SHP77 (cell line): ENCODE data around the gene DNAJC11.
"Not testable (repeated sequence)": the region's sequence is repeated elsewhere in the genome, so short reads cannot be mapped to it uniquely, and the experiment has no call there.

ENCODE experiments used
- DNase-seq, 2 experiments: peaks; one replicate each; lab custom pipeline; 2025; lab: John Stamatoyannopoulos, UW

The DNAJC11 gene, protein sequence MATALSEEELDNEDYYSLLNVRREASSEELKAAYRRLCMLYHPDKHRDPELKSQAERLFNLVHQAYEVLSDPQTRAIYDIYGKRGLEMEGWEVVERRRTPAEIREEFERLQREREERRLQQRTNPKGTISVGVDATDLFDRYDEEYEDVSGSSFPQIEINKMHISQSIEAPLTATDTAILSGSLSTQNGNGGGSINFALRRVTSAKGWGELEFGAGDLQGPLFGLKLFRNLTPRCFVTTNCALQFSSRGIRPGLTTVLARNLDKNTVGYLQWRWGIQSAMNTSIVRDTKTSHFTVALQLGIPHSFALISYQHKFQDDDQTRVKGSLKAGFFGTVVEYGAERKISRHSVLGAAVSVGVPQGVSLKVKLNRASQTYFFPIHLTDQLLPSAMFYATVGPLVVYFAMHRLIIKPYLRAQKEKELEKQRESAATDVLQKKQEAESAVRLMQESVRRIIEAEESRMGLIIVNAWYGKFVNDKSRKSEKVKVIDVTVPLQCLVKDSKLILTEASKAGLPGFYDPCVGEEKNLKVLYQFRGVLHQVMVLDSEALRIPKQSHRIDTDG

DNA sequence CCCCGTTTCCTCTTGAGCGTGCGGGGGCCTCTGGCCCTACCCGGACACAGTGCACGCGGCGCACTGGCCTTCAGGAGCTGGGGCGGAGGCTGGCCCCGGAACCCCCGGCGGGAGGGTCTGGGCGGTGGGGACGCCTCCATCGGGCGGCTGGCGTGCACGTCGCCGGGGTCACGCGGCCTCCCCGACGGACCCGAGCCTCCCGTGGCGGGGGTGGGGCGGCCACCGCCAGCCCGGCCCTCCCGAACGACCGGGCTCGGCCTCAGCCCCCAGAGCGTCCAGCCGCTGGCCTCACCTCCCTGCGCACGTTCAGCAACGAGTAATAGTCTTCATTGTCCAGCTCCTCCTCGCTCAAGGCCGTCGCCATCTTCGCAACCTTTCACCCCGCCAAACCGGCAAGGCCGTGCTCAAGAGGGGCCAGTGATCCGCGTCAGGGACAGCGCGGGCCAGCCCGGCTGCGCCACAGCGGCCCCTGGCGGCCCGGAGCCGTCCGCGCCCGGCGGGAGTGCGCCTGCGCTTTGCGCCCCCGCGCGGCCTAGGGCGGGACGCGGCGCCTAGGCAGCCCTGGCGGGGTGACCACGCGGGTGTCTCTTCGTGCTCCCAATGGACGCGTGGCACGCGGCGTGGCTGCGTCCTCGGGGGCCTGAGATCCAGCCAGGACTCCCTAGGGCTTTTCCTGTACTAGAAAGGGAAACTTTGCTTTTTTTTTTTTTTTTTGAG is at the start of gene DNAJC11:
Gene DNAJC11 (minus strand): TSS at position 380 of the 717 bp plus-strand sequence. CDS start 16 bp downstream, at position 364.
- peak; percentile 75 to 86 for DNase-seq

DNA sequence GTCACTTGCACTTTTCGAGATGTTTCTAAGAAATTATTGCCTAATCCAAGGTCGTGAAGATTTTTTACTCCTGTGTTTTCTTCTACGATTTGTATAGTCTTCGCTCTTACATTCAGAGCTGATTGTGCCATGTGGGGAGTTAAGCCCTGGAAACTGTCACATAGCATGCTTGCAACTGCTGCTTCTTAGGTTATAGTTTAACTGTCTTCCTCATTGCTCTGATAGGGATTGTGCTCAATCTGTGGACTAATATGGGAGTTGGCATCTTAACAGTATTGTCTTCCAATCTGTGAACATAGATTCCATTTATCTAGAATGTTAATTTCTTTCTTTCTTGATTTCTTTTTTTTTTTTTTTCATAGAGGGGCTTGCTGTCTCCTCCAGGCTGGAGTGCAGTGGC is 48.9 kb upstream of the DNAJC11 start:
- no peak for DNase-seq

DNA sequence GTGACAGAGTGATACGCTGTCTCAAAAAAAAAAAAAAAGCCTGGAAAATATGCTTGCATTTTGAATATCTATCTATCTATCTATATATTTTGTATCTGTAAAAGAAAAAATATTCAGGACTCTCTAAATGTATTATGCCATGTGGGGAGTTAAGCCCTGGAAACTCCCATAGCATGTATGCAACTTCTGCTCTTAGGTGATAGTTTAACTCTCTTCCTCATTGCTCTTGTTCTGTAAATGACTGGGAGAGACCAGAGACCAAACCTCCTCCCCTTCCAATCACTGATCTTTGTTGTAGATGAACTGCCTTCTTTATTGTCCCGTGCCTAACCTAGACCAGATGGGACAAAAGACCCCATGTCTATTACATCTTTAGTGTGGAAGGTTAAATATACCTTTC is 46.1 kb upstream of the DNAJC11 start:
- DNase-seq, result no peak

DNA sequence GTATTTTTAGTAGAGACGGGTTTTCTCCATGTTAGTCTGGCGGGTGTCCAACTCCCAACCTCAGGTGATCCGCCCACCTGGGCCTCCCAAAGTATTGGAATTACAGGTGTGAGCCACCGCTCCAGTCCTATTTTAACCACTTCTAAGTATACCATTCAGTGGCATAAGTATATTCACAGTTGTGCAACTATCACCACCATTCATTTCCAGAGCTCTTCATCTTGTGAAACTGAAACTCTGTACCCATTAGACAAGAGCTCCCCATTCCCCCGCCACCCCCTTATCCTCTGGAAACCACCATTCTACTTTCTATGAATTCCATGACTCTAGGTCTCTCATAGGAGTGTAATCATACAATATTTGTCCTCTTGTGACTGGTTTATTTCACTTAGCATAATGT is 43.5 kb upstream of the DNAJC11 start:
- DNase-seq, result no peak

DNA sequence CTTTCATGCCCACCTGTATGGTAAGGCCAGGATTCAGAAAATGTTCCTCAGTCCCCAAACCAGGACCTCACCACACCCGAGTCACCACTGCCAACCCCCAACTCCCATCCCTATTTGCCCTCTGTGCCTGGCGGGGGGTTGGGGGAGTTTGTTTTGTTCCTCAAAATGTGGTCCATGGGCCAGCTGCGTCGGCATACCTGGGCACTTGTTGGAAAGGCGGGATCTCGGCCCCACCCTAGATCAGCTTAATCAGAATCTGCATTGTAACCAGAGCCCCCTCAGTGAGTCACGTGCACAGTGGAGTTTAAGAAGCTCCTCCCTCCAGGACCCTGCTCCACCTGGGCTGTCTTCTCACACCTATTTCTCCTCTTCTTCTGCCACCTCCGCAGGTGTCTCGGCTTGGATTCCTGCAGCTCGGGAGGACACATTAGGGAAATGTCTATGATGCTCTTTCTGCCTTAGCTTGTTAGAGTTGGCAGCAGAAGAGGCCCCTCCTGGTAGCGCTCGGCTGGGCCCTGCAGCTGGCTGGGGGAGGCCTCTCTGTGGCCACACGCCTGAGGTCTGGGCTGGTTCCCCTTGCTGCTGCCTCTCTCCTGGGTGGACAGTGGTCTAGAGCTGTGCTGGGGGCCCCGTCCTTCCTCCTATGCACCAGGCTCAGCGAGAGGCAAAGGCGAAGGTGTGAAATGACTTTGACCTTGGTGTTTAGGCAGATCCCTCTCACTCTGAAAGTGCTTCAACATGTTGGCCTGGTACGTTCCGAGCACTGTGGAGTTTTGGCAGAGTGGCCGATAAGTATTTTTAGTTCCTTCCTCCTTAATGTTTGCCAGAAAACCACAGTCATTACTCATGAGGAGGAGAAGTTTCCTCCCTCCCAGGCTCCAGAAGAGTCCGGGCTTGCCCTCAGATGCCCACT is 41.8 kb upstream of the DNAJC11 start:
- no peak for DNase-seq

DNA sequence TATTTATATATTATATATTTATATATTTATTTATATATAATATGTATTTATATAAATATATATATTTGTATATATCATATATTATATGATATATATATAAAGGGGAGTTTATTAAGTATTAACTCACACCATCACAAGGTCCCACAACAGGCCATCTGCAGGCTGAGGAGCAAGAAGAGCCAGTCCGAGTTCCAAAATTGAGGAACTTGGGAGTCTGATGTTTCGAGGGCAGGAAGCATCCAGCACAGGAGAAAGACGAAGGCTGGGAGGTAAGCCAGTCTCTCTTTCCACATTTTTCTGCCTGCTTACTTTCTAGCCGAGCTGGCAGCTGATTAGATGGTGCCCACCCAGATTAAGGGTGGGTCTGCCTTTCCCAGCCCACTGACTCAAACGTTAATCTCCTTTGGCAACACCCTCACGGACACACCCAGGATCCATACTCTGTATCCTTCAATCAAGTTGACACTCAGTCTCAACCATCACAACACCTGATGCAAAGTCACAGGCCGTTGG is 41.1 kb upstream of the DNAJC11 start:
- DNase-seq, result not testable (repeated sequence)

DNA sequence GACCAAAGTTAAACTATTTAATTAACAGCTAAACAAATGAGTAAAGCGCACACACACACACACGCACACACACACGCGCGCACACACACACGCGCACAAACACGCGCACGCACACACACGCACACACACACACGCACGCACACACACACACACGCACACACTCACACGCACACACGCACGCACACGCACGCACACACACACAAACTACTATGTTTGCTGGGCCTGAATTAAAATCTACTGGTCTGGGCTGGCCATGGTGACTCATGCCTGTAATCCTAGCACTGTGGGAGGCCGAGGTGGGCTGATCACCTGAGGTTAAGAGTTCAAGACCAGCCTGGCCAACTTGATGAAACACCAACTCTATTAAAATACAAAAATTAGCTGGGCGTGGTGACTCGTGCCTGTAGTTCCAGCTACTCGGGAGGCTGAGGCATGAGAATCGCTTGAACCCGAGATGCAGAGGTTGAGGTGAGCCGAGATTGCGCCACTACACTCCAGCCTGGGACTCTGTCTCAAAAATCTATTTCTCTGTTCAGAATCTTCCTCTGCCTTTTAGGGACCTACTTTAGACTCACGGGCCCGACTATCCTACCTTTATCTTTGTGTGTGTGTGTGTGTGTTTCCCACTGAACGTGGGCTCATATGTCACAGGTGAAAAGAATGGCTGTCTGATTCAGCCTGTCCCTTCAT is 37.5 kb upstream of the DNAJC11 start:
- no peak for DNase-seq

DNA sequence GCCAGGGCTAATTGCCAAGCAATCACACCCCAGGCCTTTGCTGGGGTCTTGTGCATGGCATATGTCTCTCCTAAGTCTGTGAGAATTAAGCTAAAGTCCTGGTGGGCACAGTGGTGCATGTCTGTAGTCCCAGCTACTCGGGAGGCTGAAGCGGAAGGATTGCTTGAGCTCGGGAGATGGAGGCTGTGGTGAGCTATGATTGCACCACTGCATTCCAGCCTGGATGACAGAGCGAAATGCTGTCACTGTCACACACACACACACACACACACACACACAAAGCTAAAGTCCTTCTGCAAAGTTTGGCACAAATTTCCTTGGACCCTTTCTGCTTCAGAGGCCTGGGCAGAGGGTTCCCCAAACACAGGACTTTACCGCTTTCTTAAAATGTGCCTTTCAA is 31.3 kb upstream of the DNAJC11 start:
- no peak for DNase-seq

DNA sequence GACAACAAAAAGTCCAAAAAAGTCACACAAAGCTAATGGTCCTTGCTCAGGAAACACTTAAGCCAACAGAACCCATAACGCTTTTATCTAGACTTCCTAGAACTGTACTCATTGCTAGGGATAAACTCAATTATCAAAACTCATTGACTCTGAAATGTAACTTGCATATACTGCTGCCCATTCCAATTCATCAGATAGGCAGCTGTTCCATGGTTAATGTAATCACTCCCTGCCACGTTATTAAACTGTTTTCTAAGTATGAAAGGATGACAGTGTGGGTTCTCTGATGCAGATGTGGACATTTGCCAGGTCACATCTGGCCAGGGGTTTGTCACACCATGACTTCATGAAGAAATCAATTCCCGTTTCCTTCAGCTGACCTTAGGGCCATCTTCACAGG is 30.3 kb upstream of the DNAJC11 start:
- no peak for DNase-seq

DNA sequence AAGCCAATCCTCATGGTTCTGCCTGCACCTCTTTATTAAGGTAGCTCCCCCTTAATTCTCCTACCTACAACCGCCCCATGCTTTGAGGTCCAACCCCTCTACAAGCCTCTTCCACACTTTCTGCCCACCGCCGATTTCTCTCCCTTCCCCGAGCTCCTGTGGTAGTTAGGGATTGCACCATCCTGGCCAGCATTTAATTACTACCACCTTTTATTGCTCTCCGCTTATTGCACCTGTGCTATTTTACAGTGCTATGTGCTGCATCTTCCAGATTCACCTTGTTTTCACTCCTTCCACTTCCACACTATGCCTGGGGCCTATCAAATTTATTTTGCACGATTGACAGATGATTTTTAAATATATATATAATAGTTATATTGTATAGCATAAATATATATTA is 29.3 kb upstream of the DNAJC11 start:
- DNase-seq, result no peak

DNA sequence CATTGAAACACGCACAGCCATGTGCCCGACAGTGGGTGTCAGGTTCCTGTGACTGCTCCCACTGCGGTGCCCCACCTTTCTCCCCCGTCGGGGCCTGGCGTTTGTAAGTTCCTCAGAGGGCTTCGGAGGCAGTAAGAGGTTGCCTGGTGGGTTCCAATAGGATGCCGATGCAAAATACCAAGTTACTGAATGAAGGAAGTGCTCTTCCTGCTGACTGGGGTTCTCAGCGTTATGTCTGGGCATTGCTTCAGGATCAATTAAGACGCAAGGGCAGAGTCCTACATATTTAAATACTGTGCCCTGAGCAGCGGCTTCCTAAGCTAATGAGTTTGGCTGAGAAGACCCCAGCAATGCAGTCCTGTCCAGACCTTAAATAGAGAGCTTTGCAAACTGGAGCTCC is 28.9 kb upstream of the DNAJC11 start:
- no peak for DNase-seq

DNA sequence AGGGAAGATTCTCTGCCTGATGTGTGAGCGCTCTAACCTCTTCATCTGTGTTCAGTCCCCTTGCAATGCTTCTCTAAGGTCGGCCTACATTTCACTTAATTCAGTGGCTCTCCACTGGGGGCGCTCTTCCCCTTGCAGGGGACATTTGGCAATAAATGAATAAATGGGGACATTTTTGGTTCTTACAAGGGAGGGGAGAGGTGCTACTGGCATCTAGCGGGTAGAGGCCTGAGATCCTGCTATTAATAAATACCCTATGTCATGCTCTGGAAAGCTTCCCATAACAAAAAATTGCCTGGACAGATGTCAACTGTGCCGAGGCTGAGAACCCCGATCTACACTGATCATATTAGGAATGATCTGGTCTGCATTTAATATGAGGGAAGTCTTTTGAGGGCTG is 25.9 kb upstream of the DNAJC11 start:
- peak; percentile 20 to 57 for DNase-seq

DNA sequence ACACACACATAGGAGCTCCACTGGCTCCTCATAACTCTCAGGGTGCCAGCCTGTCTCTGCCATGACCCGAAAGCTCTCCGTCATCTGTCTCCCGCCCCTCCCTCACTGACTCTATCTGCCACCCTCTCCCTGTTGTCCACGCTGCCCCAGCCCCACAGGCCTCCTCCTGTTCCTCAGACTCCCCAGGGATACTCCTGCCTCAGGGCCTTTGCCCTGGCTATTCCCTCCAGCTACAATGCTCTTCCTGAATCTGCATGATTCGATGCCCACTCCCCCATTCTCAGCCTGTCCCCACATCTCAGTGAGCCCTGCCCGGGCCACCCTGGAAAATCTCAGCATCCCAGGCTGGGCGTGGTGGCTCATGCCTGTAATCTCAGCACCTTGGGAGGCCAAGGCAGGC is 24.6 kb upstream of the DNAJC11 start:
- DNase-seq, result no peak

DNA sequence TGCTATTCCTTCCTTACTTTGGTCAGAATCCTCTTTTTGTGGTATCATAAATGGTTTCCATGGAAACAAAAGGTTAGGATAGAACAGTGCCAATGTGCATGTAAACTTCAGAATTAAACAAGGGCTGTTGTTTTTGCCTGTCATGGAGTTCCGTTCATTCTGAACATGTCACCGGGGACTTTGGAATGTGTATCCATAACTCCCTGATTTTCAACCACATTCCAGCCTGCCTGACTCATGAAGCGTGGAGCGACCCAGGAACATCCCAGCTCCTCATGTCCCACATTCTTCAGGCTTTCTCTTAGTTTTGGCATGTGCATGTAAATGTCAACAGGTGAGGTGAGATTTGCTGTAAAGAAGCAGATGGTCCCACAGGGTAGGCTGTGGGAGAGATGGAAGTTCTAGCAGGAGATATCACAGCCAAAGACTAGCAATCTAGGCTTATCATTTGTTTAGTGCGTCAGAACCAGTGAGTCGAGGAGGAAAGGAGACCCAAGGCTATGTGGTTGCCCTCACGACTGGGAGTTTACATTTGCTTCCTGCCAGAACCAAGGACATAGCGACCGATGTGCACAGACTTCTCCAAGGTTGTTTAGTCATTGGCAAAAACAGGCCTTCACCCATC is 23.0 kb upstream of the DNAJC11 start:
- no peak for DNase-seq

DNA sequence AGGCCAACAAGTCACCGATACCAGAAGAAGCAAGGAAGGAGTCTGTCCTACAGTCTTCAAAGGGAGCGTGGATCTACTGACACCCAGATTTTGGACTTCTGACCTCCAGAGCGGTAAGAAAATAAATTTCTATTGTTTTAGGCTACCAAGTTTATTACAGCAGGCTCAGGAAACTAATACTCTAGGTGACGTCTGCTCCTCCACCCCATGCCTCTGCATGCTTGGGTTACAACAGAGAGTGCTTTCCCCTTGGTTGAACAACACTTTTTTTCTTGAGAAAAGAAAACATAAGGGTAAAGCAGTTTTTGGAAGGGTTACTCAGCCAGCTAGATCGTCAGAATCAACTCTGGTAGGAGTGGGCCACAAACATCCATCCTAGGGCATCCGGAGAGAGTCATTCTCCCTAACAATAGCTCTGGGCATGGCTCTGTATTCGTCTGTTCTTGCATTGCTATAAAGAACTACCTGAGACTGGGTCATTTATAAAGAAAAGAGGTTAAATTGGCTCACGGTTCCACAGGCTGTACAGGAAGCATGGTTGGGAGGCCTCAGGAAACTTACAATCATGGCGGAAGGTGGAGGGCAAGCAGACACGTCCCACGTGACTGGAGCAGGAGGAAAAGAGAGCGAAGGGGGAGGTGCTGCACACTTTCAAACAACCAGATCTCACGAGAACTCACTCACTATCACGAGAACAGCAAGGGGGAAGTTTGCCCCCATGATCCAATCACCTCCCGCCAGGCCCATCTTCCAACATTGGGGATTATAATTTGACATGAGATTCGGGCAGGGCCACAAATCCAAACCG is 22.2 kb upstream of the DNAJC11 start:
- DNase-seq, result no peak

DNA sequence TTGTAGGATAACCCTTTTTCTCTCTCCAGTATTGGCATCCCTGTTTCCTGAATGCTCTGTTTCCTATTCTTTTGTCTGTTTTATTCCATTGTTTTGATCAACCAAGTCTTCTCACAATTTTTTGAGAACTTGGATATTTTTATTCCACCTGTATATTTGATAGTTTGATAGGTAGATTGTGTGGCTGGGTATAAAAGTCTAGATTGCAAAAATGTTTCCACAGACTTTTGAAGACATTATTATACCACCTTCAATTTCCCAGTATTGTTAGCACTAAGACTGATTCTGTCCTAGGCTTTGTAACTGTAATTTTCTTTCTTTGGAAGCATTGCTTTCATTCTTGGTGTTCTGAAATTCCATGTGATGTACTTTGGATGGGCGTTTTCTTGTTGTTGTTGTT is 9.6 kb upstream of the DNAJC11 start:
- no peak for DNase-seq

DNA sequence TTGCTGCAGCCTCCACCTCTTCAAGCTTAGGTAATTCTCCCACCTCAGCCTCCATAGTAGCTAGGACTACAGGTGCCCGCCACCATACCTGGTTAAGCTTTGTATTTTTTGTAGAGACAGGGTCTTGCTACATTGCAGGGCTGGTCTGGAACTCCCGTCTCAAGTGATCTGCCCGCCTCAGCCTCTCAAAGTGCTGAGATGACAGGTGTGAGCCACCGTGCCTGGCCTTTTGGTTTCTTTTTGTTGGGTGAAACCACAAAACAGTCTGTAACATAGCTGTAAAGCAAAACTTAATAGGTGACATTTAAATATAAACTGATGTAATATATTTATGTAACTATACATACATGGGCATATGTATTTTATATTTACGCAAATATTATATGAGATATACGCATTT is 3.1 kb upstream of the DNAJC11 start:
- no peak for DNase-seq

DNA sequence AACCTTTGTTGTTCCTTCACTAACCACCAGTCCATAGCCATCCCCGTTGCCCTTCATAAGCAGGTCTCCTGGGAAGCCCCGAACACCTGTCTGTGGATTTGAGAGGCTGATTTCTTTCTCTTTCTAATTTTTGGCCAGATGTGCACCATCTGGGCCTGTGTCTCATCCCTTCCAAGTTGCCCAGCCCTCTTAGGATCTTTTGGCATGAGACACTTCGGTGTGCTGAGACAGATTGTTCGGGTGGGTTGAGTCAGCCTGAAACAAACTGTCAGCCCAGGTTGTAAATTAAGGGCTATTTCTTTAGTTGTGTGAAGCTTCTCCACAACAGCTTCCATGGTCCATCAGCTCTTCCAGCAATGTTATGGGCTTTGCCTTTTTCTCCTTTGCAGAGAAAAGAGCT is 1.4 kb upstream of the DNAJC11 start:
- DNase-seq, result no peak

DNA sequence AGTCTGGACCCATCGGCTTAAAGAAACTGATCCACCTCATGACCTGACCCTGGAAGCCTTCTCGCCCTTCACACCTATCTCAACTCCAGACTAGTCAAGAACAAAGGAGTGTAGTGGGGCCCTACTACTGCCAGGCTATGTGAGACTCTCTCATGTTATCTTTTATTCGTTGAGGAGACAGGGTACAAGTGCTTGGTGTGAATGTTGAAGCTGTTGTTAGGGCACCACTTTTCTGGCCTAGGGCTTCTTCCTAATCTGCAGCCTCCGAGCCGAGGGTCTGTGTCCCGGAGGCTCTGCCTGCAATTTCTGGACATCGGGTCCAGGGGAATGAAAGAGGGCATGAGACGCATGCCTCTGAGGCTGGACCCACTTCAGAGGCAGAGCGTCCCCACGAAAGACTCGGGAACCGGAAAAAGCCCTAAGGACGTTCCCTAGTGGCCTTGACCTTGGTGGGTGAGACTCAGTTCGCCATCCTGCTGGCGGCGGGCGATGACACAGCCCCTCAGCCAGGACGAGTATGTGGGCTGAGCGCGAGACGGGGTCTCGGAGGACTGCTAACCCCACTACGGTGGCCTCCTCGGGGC is 671 bp downstream of the DNAJC11 start:
- no peak for DNase-seq

DNA sequence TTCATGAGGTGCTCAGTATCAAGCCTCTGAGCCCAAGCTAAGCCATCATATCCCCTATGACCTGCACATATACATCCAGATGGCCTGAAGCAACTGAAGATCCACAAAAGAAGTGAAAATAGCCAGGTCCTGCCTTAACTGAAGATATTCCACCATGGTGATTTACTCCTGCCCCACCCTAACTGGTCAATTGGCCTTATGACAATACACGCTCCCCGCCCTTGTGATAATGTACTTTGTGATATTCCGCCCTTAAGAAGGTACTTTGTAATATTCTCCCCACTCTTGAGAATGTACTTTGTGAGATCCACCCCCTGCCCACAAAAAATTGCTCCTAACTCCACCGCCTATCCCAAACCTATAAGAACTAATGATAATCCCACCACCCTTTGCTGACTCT is 1.7 kb downstream of the DNAJC11 start:
- not testable (repeated sequence) for DNase-seq
